HepG2 (cell line): Measurements from ENCODE around the gene AXDND1. TPM values are rescaled to one million over a fixed set of nuclear protein-coding genes. Genes with fewer than 3 reads are reported as not detected.

Experiments used
- ARNT ChIP-seq: fragments of 450-650 bp; IDR thresholded peaks from 2 replicates; pipeline ENCODE4 v1.6.1; 2017
- ASH2L ChIP-seq: fragments of 300-600, 200-600 bp; sonication (generic); IDR thresholded peaks from 2 replicates; pipeline ENCODE4 v1.7.0; 2017; ENCODE audit warnings: low read depth, mild to moderate bottlenecking, moderate library complexity, mixed read lengths, low read length; ENCODE audit not compliant: insufficient read length
- GPN1 ChIP-seq: sonication (generic); formaldehyde crosslinking; IDR thresholded peaks from 2 replicates; pipeline ENCODE4 v1.5.1; 2020; ENCODE audit warnings: missing genetic modification reagents, borderline replicate concordance
- HOXD1 ChIP-seq: sonication (generic); formaldehyde crosslinking; IDR thresholded peaks from 2 replicates; pipeline ENCODE4 v1.5.0; 2020; ENCODE audit warnings: missing genetic modification reagents
- KLF11 ChIP-seq: IDR thresholded peaks from 2 replicates; pipeline ENCODE4 v1.6.1; 2016; ENCODE audit warnings: missing compliant biosample characterization
- PRMT3 ChIP-seq: sonication (generic); formaldehyde crosslinking; IDR thresholded peaks from 2 replicates; pipeline ENCODE4 v1.8.1; 2022; ENCODE audit warnings: low read depth, mild to moderate bottlenecking, moderate library complexity, missing genetic modification reagents, borderline replicate concordance
- SOX6 ChIP-seq, 2 experiments: fragments of 450-650 bp in 1 of 2; sonication (generic) in 1 of 2; formaldehyde crosslinking in 1 of 2; IDR thresholded peaks; 2 replicates each; pipeline versions ENCODE4 v1.4.0 to v1.6.1; 2017 to 2020; ENCODE audit warnings: antibody characterized with exemption in 1 of 2, mild to moderate bottlenecking in 1 of 2, missing genetic modification reagents in 1 of 2
- TAF1 ChIP-seq: sonication (generic); formaldehyde crosslinking; IDR thresholded peaks from 2 replicates; pipeline ENCODE4 v1.4.0; 2020; ENCODE audit warnings: missing genetic modification reagents
- ZC3H13 ChIP-seq: sonication (generic); formaldehyde crosslinking; IDR thresholded peaks from 2 replicates; pipeline ENCODE4 v1.8.1; 2023; ENCODE audit warnings: mild to moderate bottlenecking, missing genetic modification reagents, moderate library complexity
- ZKSCAN1 ChIP-seq: fragments of 150-350 bp; IDR thresholded peaks from 2 replicates; pipeline ENCODE4 v1.6.1; 2014; ENCODE audit warnings: low read length
- ZNF3 ChIP-seq: IDR thresholded peaks from 2 replicates; pipeline ENCODE4 v1.7.0; 2017; ENCODE audit warnings: inconsistent platforms
- ZNF652 ChIP-seq: IDR thresholded peaks from 2 replicates; pipeline ENCODE4 v1.6.1; 2016; ENCODE audit warnings: low read depth, borderline replicate concordance
- ZSCAN21 ChIP-seq: sonication (generic); formaldehyde crosslinking; IDR thresholded peaks from 2 replicates; pipeline ENCODE4 v1.8.0; 2022; ENCODE audit warnings: mild to moderate bottlenecking, missing genetic modification reagents, moderate library complexity, borderline replicate concordance
- polyA plus RNA-seq, 8 experiments: library from polyadenylated mRNA; depleted of rRNA in 3 of 8; stranded (reverse) in 7 of 8; unstranded in 1 of 8; fragments of >200 nt; fragmentation: Illumina TruSeq in 4 of 8; extraction: Trizol in 4 of 8; gene quantifications; 2 replicates each; pipeline versions ENCODE4 v1.2.1 to v1.2.3, GENCODE V29; 2011 to 2016; ENCODE audit warnings: low read depth in 4 of 8, missing spikeins in 1 of 8, mixed read lengths in 1 of 8; ENCODE audit not compliant: insufficient read depth in 1 of 8
- total RNA-seq, 5 experiments: library from RNA; depleted of rRNA; stranded (reverse); fragments of >200 nt; fragmentation: Illumina TruSeq; extraction: Trizol; gene quantifications; 2 replicates each; pipeline ENCODE4 v1.2.3, GENCODE V29; 2016; ENCODE audit warnings: low read depth in 1 of 5
- TF ChIP-seq, protein P1 (sequence below): IDR thresholded peaks from 2 replicates; pipeline ENCODE4 v1.6.1; 2016; ENCODE audit warnings: missing compliant biosample characterization, missing genetic modification reagents, borderline replicate concordance
- TF ChIP-seq, protein P2 (sequence below): sonication (generic); formaldehyde crosslinking; IDR thresholded peaks from 2 replicates; pipeline ENCODE4 v1.8.0; 2022; ENCODE audit warnings: mild to moderate bottlenecking, missing genetic modification reagents, moderate library complexity
- TF ChIP-seq, protein P3 (sequence below): sonication (generic); formaldehyde crosslinking; IDR thresholded peaks from 2 replicates; pipeline ENCODE4 v1.9.0; 2021; ENCODE audit warnings: missing genetic modification reagents, borderline replicate concordance
- TF ChIP-seq, protein P4 (sequence below): IDR thresholded peaks from 2 replicates; pipeline ENCODE4 v1.6.1; 2018; ENCODE audit warnings: missing genetic modification reagents, mild to moderate bottlenecking, missing compliant biosample characterization
- TF ChIP-seq, protein P5 (sequence below): sonication (generic); formaldehyde crosslinking; IDR thresholded peaks from 2 replicates; pipeline ENCODE4 v1.8.0; 2023; ENCODE audit warnings: mild to moderate bottlenecking, missing genetic modification reagents
- TF ChIP-seq, protein P6 (sequence below): sonication (generic); formaldehyde crosslinking; conservative IDR thresholded peaks from 2 replicates; pipeline ENCODE4 v1.4.0; 2020; ENCODE audit warnings: missing genetic modification reagents

Gene AXDND1
- total and polyA plus RNA-seq, 2 of the 13 experiments (the other 11 are each of a cell fraction or from before 2014, with no cell fraction given), result 0.15 to 0.40 TPM

DNA sequence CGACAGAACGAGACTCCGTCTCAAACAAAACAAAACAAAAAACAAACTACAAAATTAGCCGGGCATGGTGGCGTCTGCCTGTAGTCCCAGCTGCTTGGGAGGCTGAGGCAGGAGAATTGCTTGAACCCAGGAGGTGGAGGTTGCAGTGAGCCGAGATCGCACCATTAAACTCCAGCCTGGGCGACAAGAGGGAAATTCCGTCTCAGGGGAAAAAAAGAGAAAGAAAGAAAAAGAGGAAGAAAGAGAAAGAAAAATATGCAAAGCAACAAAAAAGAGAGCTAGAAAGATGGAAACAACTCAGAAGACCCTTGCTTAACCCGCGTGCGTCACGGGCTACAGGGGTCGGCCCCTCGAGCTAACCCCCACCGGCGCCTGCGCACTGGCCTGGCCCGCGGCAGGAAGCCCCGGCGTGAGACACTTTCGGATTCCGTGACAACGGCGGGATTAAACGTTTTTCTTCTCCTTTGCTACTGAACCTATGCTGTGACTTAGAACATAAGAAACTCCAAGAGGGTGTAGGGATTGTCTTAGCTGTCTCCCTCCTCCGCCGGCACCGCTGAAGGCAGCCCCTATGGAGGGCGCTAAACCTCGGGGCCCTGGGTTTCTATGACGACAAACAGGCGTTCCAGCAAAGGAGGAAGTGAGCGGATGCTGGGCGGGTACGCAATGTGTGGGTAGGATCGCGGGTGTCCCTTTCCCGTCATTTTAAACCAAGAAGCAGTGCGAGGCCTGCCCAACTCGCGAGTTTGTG, at the start of gene AXDND1 (continued):
- TF ChIP-seq KLF11 (CRISPR knock-in tag) (no peak), ZNF652 (CRISPR knock-in tag) (no peak), PRMT3 (CRISPR knock-in tag) (no peak), HOXD1 (CRISPR knock-in tag) (no peak), GPN1 (CRISPR knock-in tag) (no peak), ZNF3 (CRISPR knock-in tag) (no peak), ASH2L (peak; percentile 77), ZC3H13 (CRISPR knock-in tag) (no peak), SOX6 (IDR thresholded peaks at IDR 0.05) (no peak), SOX6 (CRISPR knock-in tag; IDR thresholded peaks at IDR 0.05) (0 out of 2 replicates have a peak, but pooled peaks have one; percentile 12), TAF1 (CRISPR knock-in tag) (peak; percentile 51; the same call in 1 of the 2 replicates), ARNT (no peak), ZSCAN21 (CRISPR knock-in tag) (no peak; the same call in 1 of the 2 replicates), ZKSCAN1 (no peak)
- TF ChIP-seq, protein P1, sequence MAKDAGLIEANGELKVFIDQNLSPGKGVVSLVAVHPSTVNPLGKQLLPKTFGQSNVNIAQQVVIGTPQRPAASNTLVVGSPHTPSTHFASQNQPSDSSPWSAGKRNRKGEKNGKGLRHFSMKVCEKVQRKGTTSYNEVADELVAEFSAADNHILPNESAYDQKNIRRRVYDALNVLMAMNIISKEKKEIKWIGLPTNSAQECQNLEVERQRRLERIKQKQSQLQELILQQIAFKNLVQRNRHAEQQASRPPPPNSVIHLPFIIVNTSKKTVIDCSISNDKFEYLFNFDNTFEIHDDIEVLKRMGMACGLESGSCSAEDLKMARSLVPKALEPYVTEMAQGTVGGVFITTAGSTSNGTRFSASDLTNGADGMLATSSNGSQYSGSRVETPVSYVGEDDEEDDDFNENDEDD (CRISPR knock-in tag), result peak; percentile 65; the same call in 1 of the 2 replicates
- TF ChIP-seq, protein P2, sequence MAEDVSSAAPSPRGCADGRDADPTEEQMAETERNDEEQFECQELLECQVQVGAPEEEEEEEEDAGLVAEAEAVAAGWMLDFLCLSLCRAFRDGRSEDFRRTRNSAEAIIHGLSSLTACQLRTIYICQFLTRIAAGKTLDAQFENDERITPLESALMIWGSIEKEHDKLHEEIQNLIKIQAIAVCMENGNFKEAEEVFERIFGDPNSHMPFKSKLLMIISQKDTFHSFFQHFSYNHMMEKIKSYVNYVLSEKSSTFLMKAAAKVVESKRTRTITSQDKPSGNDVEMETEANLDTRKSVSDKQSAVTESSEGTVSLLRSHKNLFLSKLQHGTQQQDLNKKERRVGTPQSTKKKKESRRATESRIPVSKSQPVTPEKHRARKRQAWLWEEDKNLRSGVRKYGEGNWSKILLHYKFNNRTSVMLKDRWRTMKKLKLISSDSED, result no peak
- TF ChIP-seq, protein P3, sequence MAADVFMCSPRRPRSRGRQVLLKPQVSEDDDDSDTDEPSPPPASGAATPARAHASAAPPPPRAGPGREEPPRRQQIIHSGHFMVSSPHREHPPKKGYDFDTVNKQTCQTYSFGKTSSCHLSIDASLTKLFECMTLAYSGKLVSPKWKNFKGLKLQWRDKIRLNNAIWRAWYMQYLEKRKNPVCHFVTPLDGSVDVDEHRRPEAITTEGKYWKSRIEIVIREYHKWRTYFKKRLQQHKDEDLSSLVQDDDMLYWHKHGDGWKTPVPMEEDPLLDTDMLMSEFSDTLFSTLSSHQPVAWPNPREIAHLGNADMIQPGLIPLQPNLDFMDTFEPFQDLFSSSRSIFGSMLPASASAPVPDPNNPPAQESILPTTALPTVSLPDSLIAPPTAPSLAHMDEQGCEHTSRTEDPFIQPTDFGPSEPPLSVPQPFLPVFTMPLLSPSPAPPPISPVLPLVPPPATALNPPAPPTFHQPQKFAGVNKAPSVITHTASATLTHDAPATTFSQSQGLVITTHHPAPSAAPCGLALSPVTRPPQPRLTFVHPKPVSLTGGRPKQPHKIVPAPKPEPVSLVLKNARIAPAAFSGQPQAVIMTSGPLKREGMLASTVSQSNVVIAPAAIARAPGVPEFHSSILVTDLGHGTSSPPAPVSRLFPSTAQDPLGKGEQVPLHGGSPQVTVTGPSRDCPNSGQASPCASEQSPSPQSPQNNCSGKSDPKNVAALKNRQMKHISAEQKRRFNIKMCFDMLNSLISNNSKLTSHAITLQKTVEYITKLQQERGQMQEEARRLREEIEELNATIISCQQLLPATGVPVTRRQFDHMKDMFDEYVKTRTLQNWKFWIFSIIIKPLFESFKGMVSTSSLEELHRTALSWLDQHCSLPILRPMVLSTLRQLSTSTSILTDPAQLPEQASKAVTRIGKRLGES (CRISPR knock-in tag), result no peak
- TF ChIP-seq, protein P4, sequence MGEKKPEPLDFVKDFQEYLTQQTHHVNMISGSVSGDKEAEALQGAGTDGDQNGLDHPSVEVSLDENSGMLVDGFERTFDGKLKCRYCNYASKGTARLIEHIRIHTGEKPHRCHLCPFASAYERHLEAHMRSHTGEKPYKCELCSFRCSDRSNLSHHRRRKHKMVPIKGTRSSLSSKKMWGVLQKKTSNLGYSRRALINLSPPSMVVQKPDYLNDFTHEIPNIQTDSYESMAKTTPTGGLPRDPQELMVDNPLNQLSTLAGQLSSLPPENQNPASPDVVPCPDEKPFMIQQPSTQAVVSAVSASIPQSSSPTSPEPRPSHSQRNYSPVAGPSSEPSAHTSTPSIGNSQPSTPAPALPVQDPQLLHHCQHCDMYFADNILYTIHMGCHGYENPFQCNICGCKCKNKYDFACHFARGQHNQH, result 0 out of 2 replicates have a peak, but pooled peaks have one; percentile 20
- TF ChIP-seq, protein P5, sequence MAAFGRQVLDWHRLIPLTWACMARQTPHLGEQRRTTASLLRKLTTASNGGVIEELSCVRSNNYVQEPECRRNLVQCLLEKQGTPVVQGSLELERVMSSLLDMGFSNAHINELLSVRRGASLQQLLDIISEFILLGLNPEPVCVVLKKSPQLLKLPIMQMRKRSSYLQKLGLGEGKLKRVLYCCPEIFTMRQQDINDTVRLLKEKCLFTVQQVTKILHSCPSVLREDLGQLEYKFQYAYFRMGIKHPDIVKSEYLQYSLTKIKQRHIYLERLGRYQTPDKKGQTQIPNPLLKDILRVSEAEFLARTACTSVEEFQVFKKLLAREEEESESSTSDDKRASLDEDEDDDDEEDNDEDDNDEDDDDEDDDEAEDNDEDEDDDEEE (CRISPR knock-in tag), result 0 out of 2 replicates have a peak, but pooled peaks have one; percentile 42
- TF ChIP-seq, protein P6, sequence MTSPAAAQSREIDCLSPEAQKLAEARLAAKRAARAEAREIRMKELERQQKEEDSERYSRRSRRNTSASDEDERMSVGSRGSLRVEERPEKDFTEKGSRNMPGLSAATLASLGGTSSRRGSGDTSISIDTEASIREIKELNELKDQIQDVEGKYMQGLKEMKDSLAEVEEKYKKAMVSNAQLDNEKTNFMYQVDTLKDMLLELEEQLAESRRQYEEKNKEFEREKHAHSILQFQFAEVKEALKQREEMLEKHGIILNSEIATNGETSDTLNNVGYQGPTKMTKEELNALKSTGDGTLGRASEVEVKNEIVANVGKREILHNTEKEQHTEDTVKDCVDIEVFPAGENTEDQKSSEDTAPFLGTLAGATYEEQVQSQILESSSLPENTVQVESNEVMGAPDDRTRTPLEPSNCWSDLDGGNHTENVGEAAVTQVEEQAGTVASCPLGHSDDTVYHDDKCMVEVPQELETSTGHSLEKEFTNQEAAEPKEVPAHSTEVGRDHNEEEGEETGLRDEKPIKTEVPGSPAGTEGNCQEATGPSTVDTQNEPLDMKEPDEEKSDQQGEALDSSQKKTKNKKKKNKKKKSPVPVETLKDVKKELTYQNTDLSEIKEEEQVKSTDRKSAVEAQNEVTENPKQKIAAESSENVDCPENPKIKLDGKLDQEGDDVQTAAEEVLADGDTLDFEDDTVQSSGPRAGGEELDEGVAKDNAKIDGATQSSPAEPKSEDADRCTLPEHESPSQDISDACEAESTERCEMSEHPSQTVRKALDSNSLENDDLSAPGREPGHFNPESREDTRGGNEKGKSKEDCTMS, result no peak
